ENCODE results near the gene UBE2H.
"Not testable (repeated sequence)": the region's sequence is repeated elsewhere in the genome, so short reads cannot be mapped to it uniquely, and the experiment has no call there.

Gene UBE2H

GRCh38 chr7:129952653-129953560, at the start of gene UBE2H:
Gene UBE2H, minus strand, starts transcription at chr7:129952960. Its CDS starts 405 bp downstream, at chr7:129952555.
- peak; percentile 80 for DNase-seq

DNA sequence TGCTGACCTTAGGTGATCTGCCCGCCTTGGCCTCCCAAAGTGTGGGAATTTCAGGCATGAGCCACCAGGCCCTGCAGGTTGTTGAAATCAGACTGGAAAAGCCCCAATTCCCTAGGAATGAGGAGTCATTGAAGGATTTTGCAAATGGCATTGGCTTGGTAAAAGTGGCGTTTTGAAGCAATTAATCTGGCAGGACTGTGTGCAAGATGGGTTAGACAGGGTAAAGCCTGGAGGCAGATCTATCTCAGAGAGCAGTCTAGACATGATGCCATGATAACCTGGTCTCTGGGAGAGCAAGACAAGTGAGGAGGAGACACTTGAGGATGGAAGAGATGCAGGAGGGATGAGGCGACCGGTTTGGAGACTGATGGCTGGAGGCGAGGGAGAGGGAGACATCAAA, 45.7 kb upstream of the UBE2H start:
- no peak for DNase-seq

DNA sequence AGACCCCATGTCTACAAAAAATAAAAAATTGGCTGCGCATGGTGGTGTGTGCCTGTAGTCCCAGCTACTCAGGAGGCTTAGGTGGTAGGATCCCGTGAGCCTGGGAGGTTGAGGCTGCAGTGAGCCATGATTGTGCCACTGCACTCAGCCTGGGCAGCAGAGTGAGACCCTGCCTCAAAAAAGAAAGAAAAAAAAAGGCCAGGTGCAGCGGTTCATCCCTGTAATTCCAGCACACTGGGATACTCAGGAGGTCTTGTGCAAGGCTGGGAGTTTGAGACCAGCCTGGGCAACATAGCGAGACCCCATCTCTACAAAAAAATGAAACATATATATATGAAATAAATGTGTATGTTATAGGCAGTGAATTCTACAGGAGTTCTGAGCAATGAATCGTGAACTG, 44.5 kb upstream of the UBE2H start:
- DNase-seq = no peak

DNA sequence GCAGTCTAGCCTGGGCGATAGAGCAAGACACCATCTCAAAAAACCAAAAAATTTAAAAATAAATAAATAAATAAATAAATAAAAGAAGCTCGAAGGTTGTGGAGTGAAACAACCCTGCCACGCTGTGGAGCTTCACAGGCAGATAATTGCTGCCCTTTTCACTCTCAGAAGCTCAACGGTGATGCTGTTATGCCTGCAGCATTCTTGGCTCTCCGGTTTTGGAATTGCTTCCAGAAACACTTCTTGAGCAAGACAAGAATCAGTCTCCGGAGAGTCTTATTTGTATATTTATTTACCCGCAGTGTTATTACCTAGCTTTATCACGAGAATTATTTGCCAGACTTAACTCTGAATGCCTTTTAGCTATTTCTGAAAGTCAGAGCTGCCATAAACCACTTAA, 40.5 kb upstream of the UBE2H start:
- DNase-seq = no peak

- DNase-seq = no peak
Measured at GRCh38 chr7:129990403-129991192, 37.8 kb upstream of the UBE2H start.

DNA sequence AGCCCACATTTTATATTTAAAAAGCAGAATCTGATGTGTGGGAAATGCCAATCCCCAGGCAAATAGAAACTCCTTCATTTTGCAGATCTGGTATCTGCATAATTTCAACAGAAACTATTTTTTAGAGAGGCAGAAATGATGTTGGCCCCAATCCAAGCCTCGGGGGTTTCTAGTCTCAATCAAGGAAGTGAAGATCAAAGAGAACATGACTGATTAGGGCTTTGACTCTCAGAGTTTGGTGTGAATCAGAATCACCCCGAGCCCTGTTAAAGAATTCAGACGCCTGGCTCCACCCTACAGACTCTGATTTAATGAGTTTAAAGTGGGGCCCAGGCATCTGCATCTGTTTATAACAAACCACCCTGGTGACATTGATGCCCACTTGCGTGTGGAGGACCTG, 36.7 kb upstream of the UBE2H start:
- no peak for DNase-seq

DNA sequence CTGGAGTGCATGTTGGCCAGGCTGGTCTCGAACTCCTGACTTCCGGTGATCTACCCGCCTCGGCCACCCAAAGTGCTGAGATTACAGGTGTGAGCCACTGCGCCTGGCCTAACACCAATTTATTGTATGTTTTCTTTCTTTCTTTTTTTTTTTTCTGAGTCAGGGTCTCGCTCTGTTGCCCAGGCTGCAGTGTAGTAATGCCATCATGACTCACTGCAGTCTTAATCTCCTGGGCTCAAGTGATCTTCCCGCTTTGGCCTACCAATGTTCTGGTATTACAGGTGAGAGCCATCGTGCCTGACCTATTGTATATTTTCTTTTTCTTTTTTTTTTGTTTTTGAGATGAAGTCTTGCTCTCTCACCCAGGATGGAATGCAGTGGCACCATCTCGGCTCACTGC, 33.8 kb upstream of the UBE2H start:
- DNase-seq = no peak

DNA sequence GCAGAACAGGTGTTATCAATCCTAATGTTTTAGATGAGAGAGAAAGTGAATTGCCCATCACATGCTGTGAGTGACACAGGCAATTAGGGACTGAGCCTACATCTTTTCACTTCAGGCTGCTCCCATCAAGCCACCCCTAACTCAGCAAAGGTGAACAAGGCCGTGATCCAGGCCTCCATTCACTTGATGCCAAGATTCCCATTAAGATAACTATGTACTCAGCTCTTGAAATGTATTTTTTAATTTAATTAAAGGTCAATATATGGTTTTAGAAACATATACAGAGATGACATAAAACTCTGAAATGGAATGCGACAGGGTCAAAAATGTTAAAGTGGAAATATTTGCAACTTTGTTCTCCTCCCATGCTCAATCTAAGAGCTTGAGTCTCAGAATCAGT, 27.9 kb upstream of the UBE2H start:
- no peak for DNase-seq

DNA sequence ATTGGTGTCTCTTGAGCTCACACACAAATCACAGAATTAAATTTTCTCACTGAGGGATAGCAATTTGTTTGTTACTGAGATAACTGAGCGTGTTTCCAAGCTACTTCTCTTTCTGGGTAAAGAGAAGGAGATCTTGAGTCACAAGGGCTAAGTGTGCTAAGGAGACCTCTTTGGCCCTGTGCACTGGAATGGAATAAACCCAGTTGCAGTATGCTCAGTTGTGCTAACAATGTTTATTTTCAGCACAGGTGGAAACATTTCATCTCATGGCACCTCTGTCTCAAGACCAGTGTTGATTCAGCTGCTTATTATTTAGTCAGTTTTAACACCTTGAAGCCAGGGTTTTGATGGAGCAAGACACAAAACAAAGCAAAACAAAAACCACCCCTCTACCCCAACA, 22.5 kb upstream of the UBE2H start:
- peak; percentile 38 for DNase-seq

- no peak for DNase-seq
Measured at GRCh38 chr7:129970816-129971215, 18.1 kb upstream of the UBE2H start.

- no peak for DNase-seq
Measured at GRCh38 chr7:129969881-129970446, 17.2 kb upstream of the UBE2H start.

GRCh38 chr7:129968592-129969383, 16.0 kb upstream of the UBE2H start:
- DNase-seq = no peak

DNA sequence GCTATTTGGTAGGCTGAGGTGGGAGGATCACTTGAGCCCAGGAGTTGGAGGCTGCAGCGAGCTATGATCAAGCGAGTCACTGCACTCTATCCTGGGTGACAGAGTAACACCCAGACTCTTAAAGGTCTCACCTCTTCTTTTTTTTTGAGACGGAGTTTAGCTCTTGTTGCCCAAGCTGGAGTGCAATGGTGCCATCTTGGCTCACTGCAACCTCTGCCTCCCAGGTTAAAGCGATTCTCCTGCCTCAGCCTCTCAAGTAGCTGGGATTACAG, 7.4 kb upstream of the UBE2H start:
- not testable (repeated sequence) for DNase-seq

- no peak for DNase-seq
Measured at GRCh38 chr7:129959471-129960203, 6.9 kb upstream of the UBE2H start.

- DNase-seq = no peak
Measured at GRCh38 chr7:129958643-129959470, 6.1 kb upstream of the UBE2H start.

DNA sequence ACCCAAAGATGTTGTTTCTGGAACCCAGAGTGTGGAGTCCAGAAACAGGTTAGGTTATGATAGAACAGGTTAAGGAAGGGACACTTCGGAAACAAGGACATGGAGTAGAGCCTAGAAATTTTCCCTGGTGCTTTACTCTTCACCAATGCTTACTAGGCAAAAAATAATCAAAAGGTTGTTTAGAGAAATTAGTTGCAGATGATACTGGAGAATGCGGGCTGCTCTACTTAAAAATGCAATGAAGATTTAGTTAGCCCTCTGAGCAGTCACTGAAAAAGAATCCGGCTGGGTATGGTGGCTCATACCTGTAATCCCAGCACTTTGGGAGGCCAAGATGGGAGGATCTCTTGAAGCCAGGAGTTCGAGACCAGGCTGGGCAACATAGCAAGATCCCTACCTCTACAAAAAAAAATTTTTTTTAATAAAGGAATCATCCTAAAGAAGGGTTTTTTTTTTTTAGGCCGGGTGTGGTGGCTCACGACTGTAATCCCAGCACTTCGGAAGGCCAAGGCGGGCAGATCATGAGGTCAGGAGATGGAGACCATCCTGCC, 3.3 kb upstream of the UBE2H start:
- DNase-seq = no peak

DNA sequence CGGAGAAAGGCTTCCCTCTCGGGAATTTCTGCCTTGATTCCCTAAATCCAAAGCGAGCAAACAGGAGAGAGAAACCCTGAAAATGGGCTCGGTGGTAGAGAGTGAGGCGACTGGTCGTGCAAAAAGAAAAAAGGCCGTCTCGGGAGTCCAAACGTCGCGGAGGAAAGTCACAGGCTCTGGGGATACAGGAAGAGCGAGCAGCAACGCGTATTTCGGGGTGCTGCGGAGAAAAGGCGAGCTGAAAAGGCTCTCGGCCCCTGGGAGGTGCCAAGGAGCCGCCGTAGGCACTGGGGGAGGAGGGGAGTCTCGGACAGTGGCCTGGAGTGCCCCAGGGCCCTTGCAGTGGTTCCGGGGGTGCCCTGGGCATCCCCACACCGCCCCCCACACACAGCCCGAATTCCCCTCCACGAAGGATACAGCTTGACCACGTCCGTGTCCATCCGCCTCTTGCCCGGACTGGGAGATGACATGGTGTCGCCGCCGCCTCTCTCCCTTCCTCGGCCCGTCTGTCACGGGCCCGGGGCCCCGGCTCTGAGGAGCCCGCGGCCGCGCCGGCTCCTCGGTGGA, 591 bp downstream of the UBE2H start:
- DNase-seq = no peak

GRCh38 chr7:129951226-129952085, 1.3 kb downstream of the UBE2H start:
- DNase-seq = no peak

DNA sequence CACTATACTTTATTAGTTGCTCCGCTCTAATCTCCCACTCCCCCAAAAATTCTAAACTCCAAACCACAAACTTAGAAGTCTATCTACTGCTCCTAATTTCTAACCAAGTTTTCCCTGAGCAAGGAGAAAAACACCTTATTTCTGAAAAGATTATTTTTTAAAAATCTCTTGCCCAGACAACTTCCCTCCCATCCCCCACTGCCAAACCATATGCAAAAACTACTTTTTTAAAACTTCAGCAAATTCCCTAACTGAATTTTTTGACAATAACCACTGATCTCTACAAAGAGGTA, 1.9 kb downstream of the UBE2H start:
- no peak for DNase-seq

All from SHP77 treated with DMSO at 0.1 percent for 48 hours (cell line).